ENCODE results near the gene PTN.

- TF ChIP-seq, protein P1, sequence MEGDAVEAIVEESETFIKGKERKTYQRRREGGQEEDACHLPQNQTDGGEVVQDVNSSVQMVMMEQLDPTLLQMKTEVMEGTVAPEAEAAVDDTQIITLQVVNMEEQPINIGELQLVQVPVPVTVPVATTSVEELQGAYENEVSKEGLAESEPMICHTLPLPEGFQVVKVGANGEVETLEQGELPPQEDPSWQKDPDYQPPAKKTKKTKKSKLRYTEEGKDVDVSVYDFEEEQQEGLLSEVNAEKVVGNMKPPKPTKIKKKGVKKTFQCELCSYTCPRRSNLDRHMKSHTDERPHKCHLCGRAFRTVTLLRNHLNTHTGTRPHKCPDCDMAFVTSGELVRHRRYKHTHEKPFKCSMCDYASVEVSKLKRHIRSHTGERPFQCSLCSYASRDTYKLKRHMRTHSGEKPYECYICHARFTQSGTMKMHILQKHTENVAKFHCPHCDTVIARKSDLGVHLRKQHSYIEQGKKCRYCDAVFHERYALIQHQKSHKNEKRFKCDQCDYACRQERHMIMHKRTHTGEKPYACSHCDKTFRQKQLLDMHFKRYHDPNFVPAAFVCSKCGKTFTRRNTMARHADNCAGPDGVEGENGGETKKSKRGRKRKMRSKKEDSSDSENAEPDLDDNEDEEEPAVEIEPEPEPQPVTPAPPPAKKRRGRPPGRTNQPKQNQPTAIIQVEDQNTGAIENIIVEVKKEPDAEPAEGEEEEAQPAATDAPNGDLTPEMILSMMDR (conservative IDR thresholded peaks at IDR 0.05 in 1 of 2, IDR thresholded peaks at IDR 0.05 in 1 of 2; ENCODE audit: low read depth in 1 of 2, low read length in 2 of 2) = no peak
- no peak for TF ChIP-seq EZH2 (IDR thresholded peaks at IDR 0.05; ENCODE audit: low read length, missing control alignments)
These were observed 20.1 kb upstream of the PTN start for GRCh38 chr7:137363683-137364082.
